GM21390 (cell line): Measurements from ENCODE around the gene KIT.

ENCODE experiments used
- ATAC-seq: cut with Tn5 transposase; IDR thresholded peaks from one replicate; pipeline ENCODE4 v1.9.1; 2021; ENCODE audit not compliant: unreplicated experiment

KIT gene

DNA sequence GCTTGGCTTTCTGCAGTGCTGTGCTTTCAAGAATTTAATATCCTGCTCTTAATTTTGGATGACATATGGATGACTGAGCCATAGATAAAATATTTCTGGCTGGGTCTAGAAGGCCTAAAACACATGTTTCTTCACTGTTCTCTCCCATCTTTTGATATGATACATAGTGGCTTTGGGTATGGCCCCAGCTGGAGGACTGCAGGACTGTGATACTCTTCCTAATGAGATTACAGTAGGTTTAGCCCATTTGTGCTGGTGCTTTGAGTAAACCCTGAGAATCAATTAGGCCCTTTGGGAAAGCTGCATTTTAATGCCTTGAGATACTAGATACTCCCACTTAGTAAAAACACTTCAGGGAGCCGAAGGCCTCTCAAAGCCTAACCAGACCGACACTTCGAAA is 38.0 kb downstream of the KIT start:
- no peak for ATAC-seq

- ATAC-seq: no peak
Measured at GRCh38 chr4:54696649-54697048, 38.9 kb downstream of the KIT start.

GRCh38 chr4:54700986-54701385 is 43.2 kb downstream of the KIT start:
- ATAC-seq: no peak

GRCh38 chr4:54703182-54703581 is 45.4 kb downstream of the KIT start:
- ATAC-seq: no peak

DNA sequence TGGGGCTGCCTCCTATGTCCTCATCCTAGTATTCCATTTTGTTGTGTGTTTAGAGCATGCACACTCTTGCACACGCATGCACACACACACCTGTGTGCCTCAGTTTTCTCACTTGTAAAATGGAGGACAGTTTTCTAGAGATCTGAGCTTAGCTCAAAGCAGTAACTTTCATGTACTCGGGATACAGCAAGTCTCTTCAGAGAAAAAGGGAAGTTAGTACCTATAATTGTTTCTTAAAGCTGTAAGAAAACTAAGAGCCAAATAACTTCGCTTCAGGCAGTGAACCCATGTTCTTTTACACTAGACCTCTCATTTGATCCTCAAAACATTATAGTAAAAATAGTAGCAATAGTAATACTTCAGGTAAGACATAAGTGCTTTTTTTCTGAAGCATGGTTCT is 49.6 kb downstream of the KIT start:
- ATAC-seq: no peak

- ATAC-seq: no peak
Measured at GRCh38 chr4:54708339-54709279, 50.9 kb downstream of the KIT start.

DNA sequence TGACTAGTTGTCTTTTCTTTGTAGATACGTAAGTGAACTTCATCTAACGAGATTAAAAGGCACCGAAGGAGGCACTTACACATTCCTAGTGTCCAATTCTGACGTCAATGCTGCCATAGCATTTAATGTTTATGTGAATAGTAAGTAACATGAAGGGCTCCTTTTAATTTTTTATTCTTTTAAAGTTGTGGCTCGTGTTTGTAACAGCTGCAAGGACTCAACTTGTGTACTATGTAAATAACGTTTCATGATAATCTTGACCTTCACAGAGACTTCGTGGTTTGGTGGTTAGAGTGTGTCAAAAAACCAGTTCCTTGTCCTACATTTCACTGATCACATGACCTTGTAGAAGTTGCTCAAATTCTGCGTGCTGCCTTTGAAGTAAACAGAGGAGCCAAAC is 51.6 kb downstream of the KIT start:
- ATAC-seq: no peak

- ATAC-seq: no peak
Measured at GRCh38 chr4:54712206-54712605, 54.4 kb downstream of the KIT start.

- ATAC-seq: no peak
Measured at GRCh38 chr4:54714631-54715030, 56.9 kb downstream of the KIT start.

DNA sequence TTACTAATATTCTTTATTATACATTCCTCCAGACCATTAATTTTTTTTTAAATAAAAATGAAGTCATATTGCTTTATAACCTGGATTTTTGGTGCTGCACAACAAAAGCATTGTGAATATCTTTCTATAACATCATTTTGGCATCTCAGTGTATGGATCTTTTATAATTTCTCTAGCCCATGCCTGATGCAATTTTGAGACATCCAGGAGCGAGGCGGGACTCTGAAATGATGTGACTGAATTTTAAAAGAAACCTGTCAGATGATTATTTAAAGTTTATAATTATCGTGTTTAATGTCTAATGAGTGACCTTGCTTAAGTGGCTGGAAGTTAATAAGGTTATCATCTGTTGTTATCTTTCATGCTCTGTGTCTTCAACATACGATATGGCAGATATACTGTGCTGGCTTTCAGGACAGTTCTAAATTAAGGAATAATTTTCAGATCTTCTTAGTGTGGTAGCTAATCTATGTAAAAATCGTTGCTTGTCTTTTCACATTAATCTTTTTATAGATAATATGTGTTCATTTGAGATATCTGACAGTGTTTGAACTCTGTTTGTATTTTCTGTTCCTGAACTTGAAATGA is 58.8 kb downstream of the KIT start:
- ATAC-seq: no peak

DNA sequence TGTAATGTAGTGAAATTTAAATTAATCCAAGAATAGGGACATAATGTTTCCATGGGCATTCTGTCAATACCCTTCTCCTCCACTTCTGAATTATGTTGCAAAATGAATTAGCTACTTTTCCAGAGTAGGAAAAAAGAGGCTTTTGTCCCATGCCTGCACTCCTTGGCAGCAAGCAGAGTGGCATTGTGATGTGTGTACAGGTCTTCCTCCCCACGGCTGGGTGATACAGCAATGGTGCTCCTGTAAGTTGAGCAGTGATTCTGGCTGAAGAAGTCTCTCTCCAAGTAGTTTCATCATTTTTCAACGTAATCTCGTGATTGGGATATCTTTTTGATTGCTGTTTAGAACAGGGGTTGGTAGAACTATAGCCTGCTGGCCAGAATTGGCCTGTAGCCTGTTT is 59.9 kb downstream of the KIT start:
- no peak for ATAC-seq

DNA sequence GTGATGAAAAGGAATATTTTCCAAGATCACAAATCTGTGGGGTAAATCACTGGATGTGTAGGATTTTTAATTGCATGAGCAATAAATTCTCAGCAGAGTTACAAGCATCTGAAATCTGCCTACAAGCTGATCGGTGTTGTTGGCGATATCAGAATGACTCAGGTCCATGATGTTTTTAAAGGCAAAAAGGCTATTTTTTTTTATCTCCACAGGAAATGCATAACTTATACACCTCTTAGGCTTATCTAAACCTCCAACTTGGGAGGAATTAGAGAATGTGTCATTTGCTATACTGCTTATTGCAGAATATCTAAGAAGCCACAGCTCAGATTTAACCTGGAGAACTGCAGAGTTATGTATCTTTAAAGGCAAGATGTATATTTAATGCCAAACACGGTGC is 61.6 kb downstream of the KIT start:
- no peak for ATAC-seq

GRCh38 chr4:54723220-54723619 is 65.5 kb downstream of the KIT start:
- ATAC-seq: no peak

DNA sequence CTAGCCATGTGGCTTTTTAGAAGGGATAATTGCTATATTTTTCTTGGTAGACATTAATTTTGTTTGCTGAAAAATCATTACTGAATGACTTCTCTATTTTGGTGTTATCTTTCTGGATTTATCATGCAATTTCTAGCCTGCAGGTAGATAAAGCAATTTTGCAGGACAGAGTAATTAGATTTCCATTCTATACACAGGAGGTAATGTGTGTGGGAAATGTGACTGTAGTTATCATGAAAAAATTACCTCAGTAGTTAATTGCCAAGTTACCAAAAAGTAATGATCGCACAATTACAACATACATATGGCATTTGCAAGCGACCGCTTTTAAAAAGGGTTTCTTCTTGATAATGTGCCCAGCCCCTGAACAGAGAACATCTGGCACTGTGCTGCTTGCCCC is 66.1 kb downstream of the KIT start:
- no peak for ATAC-seq

DNA sequence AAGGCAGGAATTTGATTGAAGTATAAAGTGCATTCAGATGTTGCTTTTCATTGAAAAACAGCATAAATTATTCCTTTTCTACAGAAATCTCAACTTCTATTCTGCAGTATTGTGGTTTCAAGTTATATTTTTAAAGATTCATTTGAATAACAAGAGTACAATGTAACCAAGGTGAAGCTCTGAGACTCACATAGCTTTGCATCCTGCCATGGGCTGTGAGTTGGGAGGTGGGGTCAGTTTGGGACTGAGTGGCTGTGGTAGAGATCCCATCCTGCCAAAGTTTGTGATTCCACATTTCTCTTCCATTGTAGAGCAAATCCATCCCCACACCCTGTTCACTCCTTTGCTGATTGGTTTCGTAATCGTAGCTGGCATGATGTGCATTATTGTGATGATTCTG is 69.2 kb downstream of the KIT start:
- no peak for ATAC-seq

- no peak for ATAC-seq
Measured at GRCh38 chr4:54727346-54727745, 69.6 kb downstream of the KIT start.

DNA sequence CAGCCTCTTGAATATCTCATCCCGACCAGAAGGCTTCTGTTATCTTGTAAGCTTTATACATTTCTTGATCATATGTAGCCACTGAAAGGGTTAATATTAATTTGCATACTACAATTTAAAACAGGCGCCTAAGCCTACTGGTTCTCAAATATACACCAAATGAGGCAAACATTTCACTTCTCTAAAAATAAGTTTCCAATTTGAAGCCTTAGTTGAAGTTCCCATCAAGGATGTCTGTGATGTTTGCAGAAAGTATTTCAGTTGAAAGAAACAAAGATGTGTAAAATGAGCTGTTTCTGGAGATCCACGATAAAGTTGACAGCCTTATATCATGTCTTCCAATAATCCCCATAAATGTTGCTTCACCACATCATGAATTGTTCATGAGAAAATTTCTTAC is 70.6 kb downstream of the KIT start:
- no peak for ATAC-seq

DNA sequence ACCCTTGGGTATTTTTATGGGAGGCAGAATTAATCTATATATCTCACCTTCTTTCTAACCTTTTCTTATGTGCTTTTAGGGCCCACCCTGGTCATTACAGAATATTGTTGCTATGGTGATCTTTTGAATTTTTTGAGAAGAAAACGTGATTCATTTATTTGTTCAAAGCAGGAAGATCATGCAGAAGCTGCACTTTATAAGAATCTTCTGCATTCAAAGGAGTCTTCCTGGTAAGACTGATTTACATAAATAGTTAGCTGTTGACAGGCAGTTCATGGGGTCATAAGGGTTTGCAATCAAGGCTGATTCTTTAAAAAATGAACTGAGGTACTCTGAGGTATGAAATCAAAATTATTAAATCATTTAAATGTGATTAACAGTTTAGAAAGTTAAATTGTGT is 71.5 kb downstream of the KIT start:
- ATAC-seq: no peak

DNA sequence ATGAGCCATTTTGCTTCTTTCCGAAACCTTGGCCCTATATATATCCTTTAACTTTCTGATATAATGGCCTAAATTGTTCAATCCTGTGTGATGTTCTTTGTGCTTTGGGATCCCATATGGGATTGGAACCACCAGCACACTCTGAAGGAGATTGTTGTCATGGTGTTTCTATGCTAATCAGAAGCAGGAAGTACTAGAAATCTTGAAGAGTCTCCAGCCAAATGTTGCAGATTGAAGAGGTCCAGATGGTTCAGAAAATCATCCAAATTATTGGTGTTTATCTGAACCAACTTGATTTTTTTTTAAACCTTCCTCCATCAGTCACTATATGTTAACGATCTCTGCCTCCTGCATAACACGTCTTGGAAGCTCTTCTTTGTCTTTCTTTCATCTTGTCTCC is 72.8 kb downstream of the KIT start:
- ATAC-seq: no peak

GRCh38 chr4:54731552-54731951 is 73.8 kb downstream of the KIT start:
- ATAC-seq: no peak

- ATAC-seq: no peak
Measured at GRCh38 chr4:54731976-54732375, 74.2 kb downstream of the KIT start.

GRCh38 chr4:54737421-54737820 is 79.7 kb downstream of the KIT start:
- ATAC-seq: no peak

- ATAC-seq: no peak
Measured at GRCh38 chr4:54741202-54741601, 83.4 kb downstream of the KIT start.
